Karpas-422 (cell line): Measurements from ENCODE around the gene TTC9C. TPM values are rescaled to one million over a fixed set of nuclear protein-coding genes. Genes with fewer than 3 reads are reported as not detected.

ENCODE experiments used
- DNase-seq: peaks from one replicate; pipeline ENCODE4 v3.0.0-alpha.2; 2015
- H2AFZ ChIP-seq: fragments of 200-600 bp; sonication (generic); 2 replicates; pipeline ENCODE4 v1.6.1; 2014; ENCODE audit warnings: antibody characterized with exemption, low read length, mixed read lengths
- H3K27ac ChIP-seq: fragments of 200-600 bp; sonication (generic); 2 replicates; pipeline ENCODE4 v1.5.1; 2014; ENCODE audit warnings: mild to moderate bottlenecking, low read length, moderate library complexity
- H3K27me3 ChIP-seq: fragments of 200-600 bp; sonication (generic); 2 replicates; pipeline ENCODE4 v1.6.1; 2014; ENCODE audit warnings: low read length, mixed read lengths
- H3K36me3 ChIP-seq: fragments of 200-600 bp; sonication (generic); 2 replicates; pipeline ENCODE4 v1.6.1; 2014; ENCODE audit warnings: low read length, mixed read lengths; ENCODE audit not compliant: insufficient read depth
- H3K4me1 ChIP-seq: fragments of 200-600 bp; sonication (generic); 2 replicates; pipeline ENCODE4 v1.6.1; 2014; ENCODE audit warnings: mild to moderate bottlenecking, low read length, mixed read lengths
- H3K4me2 ChIP-seq: fragments of 200-600 bp; sonication (generic); 2 replicates; pipeline ENCODE4 v1.6.1; 2014; ENCODE audit warnings: low read length, low read depth, mild to moderate bottlenecking; ENCODE audit not compliant: poor library complexity, severe bottlenecking
- H3K4me3 ChIP-seq: fragments of 200-600 bp; sonication (generic); 2 replicates; pipeline ENCODE4 v1.5.1; 2014; ENCODE audit warnings: mild to moderate bottlenecking, antibody characterized with exemption, low read length, mixed read lengths
- H3K79me2 ChIP-seq: fragments of 200-600 bp; sonication (generic); 2 replicates; pipeline ENCODE4 v1.6.1; 2014; ENCODE audit warnings: mild to moderate bottlenecking, low read length, mixed read lengths
- H3K9ac ChIP-seq: fragments of 200-600 bp; sonication (generic); 2 replicates; pipeline ENCODE4 v1.6.0; 2014; ENCODE audit warnings: low read length
- H3K9me2 ChIP-seq: fragments of 200-600 bp; sonication (generic), shearing (Covaris generic); replicated peaks from 2 replicates; pipeline ENCODE4 v1.6.0; 2014; ENCODE audit warnings: mild to moderate bottlenecking, low read length, moderate library complexity; ENCODE audit not compliant: insufficient read depth
- H3K9me3 ChIP-seq: fragments of 300-700, 200-600 bp; sonication (generic); 2 replicates; pipeline ENCODE4 v1.6.1; 2014; ENCODE audit warnings: low read length, mixed read lengths
- H4K20me1 ChIP-seq: fragments of 200-600 bp; sonication (generic); 2 replicates; pipeline ENCODE4 v1.6.1; 2014; ENCODE audit warnings: mild to moderate bottlenecking, antibody characterized with exemption, low read length, low read depth; ENCODE audit not compliant: insufficient read depth
- total RNA-seq: library from RNA; depleted of rRNA; stranded (reverse); fragments of >200 nt; shearing (Covaris generic); gene quantifications from 2 replicates; pipeline ENCODE4 v1.2.3, GENCODE V29; 2014; ENCODE audit warnings: low replicate concordance

Gene TTC9C
- total RNA-seq, 1 experiment from 2014 or later = 49.2 TPM

GRCh38 chr11:62770778-62771143, 42.5 kb downstream of the TTC9C start:
- Histone ChIP-seq H3K9ac (peak overlapping the region; percentile 90), H3K79me2 (peaks cover 28% of the 10 kb centered on the region), H3K4me3 (peak overlapping the region; percentile 98), H3K4me1 (peaks cover 28% of the 10 kb centered on the region), H3K27ac (peak overlapping the region; percentile 62), H3K9me3 (no peaks in the 10 kb centered on the region), H3K4me2 (peak overlapping the region; percentile 98), H2AFZ (peak overlapping the region; percentile 85; the same call in 1 of the 2 replicates), H3K36me3 (0 out of 2 replicates have a peak, but pooled peaks cover 4% of the 10 kb centered on the region), H3K27me3 (no peaks in the 10 kb centered on the region), H3K9me2 (no peaks in the 10 kb centered on the region), H4K20me1 (no peaks in the 10 kb centered on the region)
- DNase-seq = peak; percentile 62

- Histone ChIP-seq H3K9me3 (no peaks in the 10 kb centered on the region), H4K20me1 (no peaks in the 10 kb centered on the region), H3K9ac (peak within 1 kb of the TSS; percentile 90), H3K4me2 (peak within 1 kb of the TSS; percentile 98), H3K9me2 (no peaks in the 10 kb centered on the region), H3K27me3 (no peaks in the 10 kb centered on the region), H2AFZ (peak within 1 kb of the TSS; percentile 94), H3K4me1 (peaks cover 28% of the 10 kb centered on the region), H3K27ac (peak within 1 kb of the TSS; percentile 62), H3K4me3 (peak within 1 kb of the TSS; percentile 98), H3K36me3 (no peaks in the 10 kb centered on the region), H3K79me2 (peaks cover 28% of the 10 kb centered on the region)
- DNase-seq = peak; percentile 97
These were observed 43.1 kb downstream of the TTC9C start, which contains the start of gene TAF6L for GRCh38 chr11:62771144-62772021. Gene TAF6L, plus strand, starts transcription at chr11:62771396. Its CDS starts 4,388 bp downstream, at chr11:62775784.

- no peaks in the 10 kb centered on the region for H3K27me3 ChIP-seq
- H3K9ac ChIP-seq = no peak overlapping the region
- H3K4me2 ChIP-seq = no peak overlapping the region
- peaks cover 28% of the 10 kb centered on the region for H3K4me1 ChIP-seq
- no peak overlapping the region for H2AFZ ChIP-seq
- no peak overlapping the region for H3K4me3 ChIP-seq
- no peaks in the 10 kb centered on the region for H3K36me3 ChIP-seq
- H3K79me2 ChIP-seq = peaks cover 28% of the 10 kb centered on the region
- H3K9me2 ChIP-seq = no peaks in the 10 kb centered on the region
- H3K9me3 ChIP-seq = no peaks in the 10 kb centered on the region
- no peak for DNase-seq
- no peaks in the 10 kb centered on the region for H4K20me1 ChIP-seq
- H3K27ac ChIP-seq = no peak overlapping the region
These were observed 46.1 kb downstream of the TTC9C start for GRCh38 chr11:62774407-62774806.

- Histone ChIP-seq H4K20me1 (no peaks in the 10 kb centered on the region), H3K4me2 (no peak overlapping the region), H3K9me3 (no peaks in the 10 kb centered on the region), H3K27ac (no peak overlapping the region), H3K79me2 (peaks cover 28% of the 10 kb centered on the region), H3K36me3 (no peaks in the 10 kb centered on the region), H3K9ac (no peak overlapping the region), H3K9me2 (no peaks in the 10 kb centered on the region), H3K4me1 (peaks cover 19% of the 10 kb centered on the region), H2AFZ (no peak overlapping the region), H3K4me3 (no peak overlapping the region), H3K27me3 (no peaks in the 10 kb centered on the region)
- no peak for DNase-seq
These were observed 47.4 kb downstream of the TTC9C start for GRCh38 chr11:62775646-62776045.

- DNase-seq = no peak
- Histone ChIP-seq H3K4me1 (peaks cover 7% of the 10 kb centered on the region), H3K36me3 (no peaks in the 10 kb centered on the region), H3K9me3 (no peaks in the 10 kb centered on the region), H3K4me3 (no peak overlapping the region), H3K79me2 (peaks cover 18% of the 10 kb centered on the region), H3K9me2 (no peaks in the 10 kb centered on the region), H3K9ac (no peak overlapping the region), H3K4me2 (no peak overlapping the region), H4K20me1 (no peaks in the 10 kb centered on the region), H3K27ac (no peak overlapping the region), H2AFZ (no peak overlapping the region), H3K27me3 (no peaks in the 10 kb centered on the region)
These were observed 49.1 kb downstream of the TTC9C start for GRCh38 chr11:62777389-62777788.

GRCh38 chr11:62778441-62778840, 50.2 kb downstream of the TTC9C start:
- no peak overlapping the region for H3K27ac ChIP-seq
- H3K9me2 ChIP-seq = no peaks in the 10 kb centered on the region
- no peak for DNase-seq
- no peak overlapping the region for H3K4me2 ChIP-seq
- no peaks in the 10 kb centered on the region for H4K20me1 ChIP-seq
- no peaks in the 10 kb centered on the region for H3K27me3 ChIP-seq
- 0 out of 2 replicates have a peak, but pooled peaks cover 4% of the 10 kb centered on the region for H3K36me3 ChIP-seq
- H3K9ac ChIP-seq = no peak overlapping the region
- H3K9me3 ChIP-seq = no peaks in the 10 kb centered on the region
- H3K4me1 ChIP-seq = peaks cover 3% of the 10 kb centered on the region; the same call in 1 of the 2 replicates
- H3K79me2 ChIP-seq = peaks cover 9% of the 10 kb centered on the region
- no peak overlapping the region for H2AFZ ChIP-seq
- no peak overlapping the region for H3K4me3 ChIP-seq

- no peak for DNase-seq
- Histone ChIP-seq H3K27me3 (no peaks in the 10 kb centered on the region), H3K9me2 (no peaks in the 10 kb centered on the region), H3K4me3 (no peak overlapping the region), H3K4me2 (no peak overlapping the region), H3K4me1 (peaks cover 8% of the 10 kb centered on the region), H3K9ac (no peak overlapping the region), H3K9me3 (no peaks in the 10 kb centered on the region), H3K79me2 (peaks cover 11% of the 10 kb centered on the region), H3K36me3 (0 out of 2 replicates have a peak, but pooled peaks cover 4% of the 10 kb centered on the region), H4K20me1 (no peaks in the 10 kb centered on the region), H2AFZ (no peak overlapping the region), H3K27ac (no peak overlapping the region)
These were observed 54.5 kb downstream of the TTC9C start for GRCh38 chr11:62782753-62783152.

GRCh38 chr11:62786318-62787004, 58.2 kb downstream of the TTC9C start:
- no peaks in the 10 kb centered on the region for H3K9me2 ChIP-seq
- H3K9me3 ChIP-seq = no peaks in the 10 kb centered on the region
- H3K27me3 ChIP-seq = no peaks in the 10 kb centered on the region
- no peak overlapping the region for H2AFZ ChIP-seq
- H3K4me2 ChIP-seq = peak overlapping the region; percentile 78
- peaks cover 35% of the 10 kb centered on the region for H3K4me1 ChIP-seq
- peaks cover 47% of the 10 kb centered on the region for H3K79me2 ChIP-seq
- H3K9ac ChIP-seq = peak overlapping the region; percentile 96
- H3K36me3 ChIP-seq = peaks cover 7% of the 10 kb centered on the region; the same call in 1 of the 2 replicates
- no peaks in the 10 kb centered on the region; the same call in 1 of the 2 replicates for H4K20me1 ChIP-seq
- H3K27ac ChIP-seq = peak overlapping the region; percentile 70
- H3K4me3 ChIP-seq = peak overlapping the region; percentile 89
- peak; percentile 94 for DNase-seq
